A673 (cell line): ENCODE measurements around the gene CAMK1. TPM values are rescaled to one million over a fixed set of nuclear protein-coding genes. Genes with fewer than 3 reads are reported as not detected.

Experiments
- BruUV-seq: library from RNA; stranded (reverse); fragments of 400-500 nt; replicated peaks from 2 replicates; lab custom pipeline; 2021; lab: Mats Ljungman, UMichigan
- CTCF ChIA-PET: fragments of 300-600 bp; sonication (Branson Sonifier 250); formaldehyde crosslinking; loops from one replicate; lab custom pipeline; 2022; ENCODE audit warnings: antibody characterized with exemption; lab: Charles Lee
- POLR2A ChIA-PET: fragments of 300-600 bp; sonication (Branson Sonifier 250); formaldehyde crosslinking; loops from one replicate; lab custom pipeline; 2022; ENCODE audit warnings: antibody characterized with exemption; ENCODE audit not compliant: low non-redundant PET; lab: Charles Lee
- DNase-seq: peaks from one replicate; pipeline ENCODE4 v3.0.0-alpha.2; 2015; ENCODE audit warnings: low spot score
- H3K27ac ChIP-seq: fragments of 200-600 bp; sonication (generic); 2 replicates; pipeline ENCODE4 v1.5.1; 2016; ENCODE audit warnings: mixed run types, low read depth, mild to moderate bottlenecking, mixed read lengths, antibody characterized with exemption, low read length; ENCODE audit not compliant: poor library complexity, severe bottlenecking
- H3K27me3 ChIP-seq: fragments of 200-600 bp; sonication (generic); replicated peaks from 2 replicates; pipeline ENCODE4 v1.6.1; 2017; ENCODE audit warnings: mixed run types, low read depth, mild to moderate bottlenecking, mixed read lengths, antibody characterized with exemption, low read length; ENCODE audit not compliant: insufficient read depth, poor library complexity
- H3K36me3 ChIP-seq: fragments of 200-600 bp; sonication (generic); 2 replicates; pipeline ENCODE4 v1.6.1; 2016; ENCODE audit warnings: mixed run types, mild to moderate bottlenecking, mixed read lengths, antibody characterized with exemption, low read length; ENCODE audit not compliant: insufficient read depth, poor library complexity, severe bottlenecking
- H3K4me1 ChIP-seq: fragments of 200-600 bp; sonication (generic); 2 replicates; pipeline ENCODE4 v1.6.1; 2017; ENCODE audit warnings: mixed run types, mild to moderate bottlenecking, mixed read lengths, antibody characterized with exemption, low read length; ENCODE audit not compliant: insufficient read depth, poor library complexity, severe bottlenecking
- H3K4me3 ChIP-seq: fragments of 200-600 bp; sonication (generic); 2 replicates; pipeline ENCODE4 v1.5.1; 2016; ENCODE audit warnings: low read depth, mixed run types, mild to moderate bottlenecking, mixed read lengths, low read length; ENCODE audit not compliant: poor library complexity, severe bottlenecking
- H3K9me3 ChIP-seq: fragments of 200-600 bp; sonication (generic); 2 replicates; pipeline ENCODE4 v1.6.1; 2016; ENCODE audit warnings: mixed run types, low read depth, mild to moderate bottlenecking, mixed read lengths, antibody characterized with exemption, low read length; ENCODE audit not compliant: poor library complexity, severe bottlenecking
- EZH2 ChIP-seq: fragments of 200-600 bp; sonication (generic); IDR thresholded peaks from 2 replicates; pipeline ENCODE4 v1.6.1; 2017; ENCODE audit warnings: borderline replicate concordance, low read depth, mild to moderate bottlenecking, mixed read lengths, antibody characterized with exemption, low read length; ENCODE audit not compliant: poor library complexity, severe bottlenecking
- intact Hi-C: fragments of 100-400 bp; cut with micrococcal nuclease; formaldehyde crosslinking; loops from one replicate; pipeline ENCODE4 v1.10.0; 2022; ENCODE audit not compliant: unreplicated experiment
- total RNA-seq: library from RNA; stranded (reverse); gene quantifications from 2 replicates; pipeline ENCODE4 v1.2.3, GENCODE V29; 2021
- TF ChIP-seq, protein P1 (sequence below): fragments of 300-800, 200-600 bp; sonication (generic); conservative IDR thresholded peaks from 2 replicates; pipeline ENCODE4 v1.5.1; 2017; ENCODE audit warnings: low read depth, mild to moderate bottlenecking, antibody characterized with exemption, low read length, moderate library complexity, mixed read lengths

The CAMK1 gene
- total RNA-seq, 1 experiment from 2014 or later = 26.7 TPM

DNA sequence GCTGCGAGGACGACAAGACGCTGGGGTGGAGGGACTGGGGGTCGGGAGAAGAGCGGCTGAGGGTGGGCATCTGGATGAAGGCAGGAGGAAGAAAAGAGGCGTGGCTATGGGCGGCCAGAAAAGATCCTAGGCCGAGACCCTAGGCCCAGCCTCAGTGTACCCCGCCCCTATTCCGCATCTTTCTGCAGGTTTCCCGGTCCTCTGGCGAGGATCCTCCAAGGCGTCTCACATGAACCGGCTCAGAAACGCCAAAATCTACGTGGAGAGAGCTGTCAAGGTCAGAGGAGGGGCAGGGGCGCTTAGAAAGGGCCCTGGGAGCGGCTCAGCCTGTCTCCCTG, 40.7 kb upstream of the CAMK1 start:
- intact Hi-C loops = no loop called here
- TF ChIP-seq, protein P1, sequence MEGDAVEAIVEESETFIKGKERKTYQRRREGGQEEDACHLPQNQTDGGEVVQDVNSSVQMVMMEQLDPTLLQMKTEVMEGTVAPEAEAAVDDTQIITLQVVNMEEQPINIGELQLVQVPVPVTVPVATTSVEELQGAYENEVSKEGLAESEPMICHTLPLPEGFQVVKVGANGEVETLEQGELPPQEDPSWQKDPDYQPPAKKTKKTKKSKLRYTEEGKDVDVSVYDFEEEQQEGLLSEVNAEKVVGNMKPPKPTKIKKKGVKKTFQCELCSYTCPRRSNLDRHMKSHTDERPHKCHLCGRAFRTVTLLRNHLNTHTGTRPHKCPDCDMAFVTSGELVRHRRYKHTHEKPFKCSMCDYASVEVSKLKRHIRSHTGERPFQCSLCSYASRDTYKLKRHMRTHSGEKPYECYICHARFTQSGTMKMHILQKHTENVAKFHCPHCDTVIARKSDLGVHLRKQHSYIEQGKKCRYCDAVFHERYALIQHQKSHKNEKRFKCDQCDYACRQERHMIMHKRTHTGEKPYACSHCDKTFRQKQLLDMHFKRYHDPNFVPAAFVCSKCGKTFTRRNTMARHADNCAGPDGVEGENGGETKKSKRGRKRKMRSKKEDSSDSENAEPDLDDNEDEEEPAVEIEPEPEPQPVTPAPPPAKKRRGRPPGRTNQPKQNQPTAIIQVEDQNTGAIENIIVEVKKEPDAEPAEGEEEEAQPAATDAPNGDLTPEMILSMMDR = no peak
- no peak for TF ChIP-seq EZH2
- CTCF ChIA-PET = no interaction called here
- Histone ChIP-seq H3K9me3 (no peaks in the 10 kb centered on the region), H3K27ac (peak overlapping the region; percentile 81), H3K4me1 (peaks cover 13% of the 10 kb centered on the region), H3K4me3 (peak overlapping the region; percentile 62), H3K27me3 (no peaks in the 10 kb centered on the region), H3K36me3 (peaks cover 12% of the 10 kb centered on the region)
- no TSS peak for BruUV-seq
- POLR2A ChIA-PET = no interaction called here
- DNase-seq = no peak

DNA sequence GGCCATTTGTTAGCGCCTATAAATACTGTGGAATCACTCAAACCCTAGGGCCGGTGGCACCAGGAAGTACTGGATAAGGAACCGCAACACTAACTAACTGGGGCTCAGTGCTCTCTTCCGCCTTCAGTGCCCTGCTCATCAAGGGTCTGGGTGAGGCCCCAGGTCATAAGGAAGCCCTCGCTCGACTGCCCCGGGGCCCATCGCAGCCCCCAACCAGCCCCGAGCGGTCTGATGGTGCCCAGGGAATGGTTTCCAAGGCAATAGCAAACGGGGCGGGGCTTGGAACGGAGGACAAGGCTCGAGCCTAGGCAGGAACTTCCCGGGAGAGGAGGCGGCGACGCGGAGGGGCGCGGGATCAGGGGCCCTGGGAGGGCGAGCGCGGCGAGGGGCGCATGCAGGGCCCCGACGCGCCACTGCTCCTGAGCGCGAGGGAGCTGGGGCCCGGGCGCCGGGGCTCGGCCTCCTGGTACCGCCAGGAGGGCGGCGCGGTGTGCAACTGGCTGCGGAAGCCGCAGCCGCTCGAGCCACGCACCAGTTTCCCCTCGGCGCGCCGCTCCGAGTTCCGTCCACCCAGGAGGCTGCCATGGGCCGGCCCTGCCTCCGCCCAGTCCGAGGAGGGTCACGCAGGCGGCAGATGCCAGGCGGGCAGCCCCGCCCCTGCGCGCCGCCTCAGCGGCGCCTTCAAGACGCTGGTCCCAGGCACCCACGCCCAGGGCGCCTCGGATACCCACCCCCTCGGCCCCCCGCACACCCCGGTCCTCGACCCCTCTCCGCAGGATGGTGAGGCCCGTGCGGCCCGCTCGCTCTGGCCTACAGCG, 40.1 kb upstream of the CAMK1 start, which contains the start of gene TTLL3:
Gene TTLL3 (plus strand): TSS at position 648 of the 818 bp plus-strand sequence. CDS start 400 bp downstream, outside the sequence.
- Histone ChIP-seq H3K4me1 (peaks cover 13% of the 10 kb centered on the region), H3K27me3 (no peaks in the 10 kb centered on the region), H3K27ac (peak within 1 kb of the TSS; percentile 81), H3K4me3 (peak within 1 kb of the TSS; percentile 62), H3K9me3 (no peaks in the 10 kb centered on the region), H3K36me3 (peaks cover 18% of the 10 kb centered on the region)
- ChIA-PET CTCF (no interaction called here), POLR2A (no interaction called here)
- TF ChIP-seq EZH2 = no peak
- TF ChIP-seq, protein P1 = no peak
- intact Hi-C loops = loop anchor here (5.0 kb wide), 1 partner anchor 308 kb away; no protein-coding TSS in a partner anchor
- peak; percentile 82 for DNase-seq
- no TSS peak for BruUV-seq

DNA sequence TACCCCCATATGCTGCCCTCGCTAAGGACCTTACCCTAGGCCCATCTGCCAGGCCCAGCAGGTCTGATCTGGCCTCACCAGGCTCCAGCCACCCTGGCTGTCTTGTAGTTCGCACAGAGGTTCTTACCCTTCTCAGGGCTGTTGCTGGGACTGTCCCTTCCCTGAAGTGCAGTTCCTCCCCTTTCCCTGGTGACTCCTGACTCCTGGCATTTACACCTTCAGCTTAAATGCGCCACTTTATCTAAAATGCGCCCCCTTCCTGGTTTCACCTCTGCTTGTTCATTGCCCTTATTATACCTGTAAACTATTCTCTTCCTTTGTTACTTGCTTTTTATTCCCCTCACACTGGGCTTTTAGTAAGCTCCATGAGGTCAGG, 39.5 kb upstream of the CAMK1 start:
- Histone ChIP-seq H3K4me1 (peaks cover 13% of the 10 kb centered on the region), H3K9me3 (no peaks in the 10 kb centered on the region), H3K36me3 (peaks cover 23% of the 10 kb centered on the region), H3K27me3 (no peaks in the 10 kb centered on the region), H3K27ac (peak overlapping the region; percentile 81), H3K4me3 (peak overlapping the region; percentile 62)
- TF ChIP-seq, protein P1 = no peak
- TF ChIP-seq EZH2 = no peak
- no TSS peak for BruUV-seq
- ChIA-PET POLR2A (no interaction called here), CTCF (no interaction called here)
- intact Hi-C loops = loop anchor here (5.0 kb wide), 1 partner anchor 307 kb away; no protein-coding TSS in a partner anchor
- no peak for DNase-seq
